SU-DHL-6 (cell line): ENCODE measurements around the gene TMCO4.

Experiments
- H2AFZ ChIP-seq: fragments of 200-600 bp; sonication (generic); 2 replicates; pipeline ENCODE4 v1.6.1; 2014; ENCODE audit warnings: low read depth, mild to moderate bottlenecking, moderate library complexity, mixed read lengths, antibody characterized with exemption, low read length; ENCODE audit not compliant: severe bottlenecking
- H3F3A ChIP-seq: fragments of 200-600 bp; shearing (Covaris generic); 2 replicates; pipeline ENCODE4 v1.6.0; 2016; ENCODE audit warnings: antibody characterized with exemption, mild to moderate bottlenecking; ENCODE audit not compliant: insufficient read depth
- H3K27ac ChIP-seq: fragments of 200-600 bp; sonication (generic); 2 replicates; pipeline ENCODE4 v1.5.1; 2016; ENCODE audit warnings: low read depth, mild to moderate bottlenecking, low read length, moderate library complexity, mixed read lengths
- H3K27me3 ChIP-seq: fragments of 200-600 bp; sonication (generic), shearing (Covaris generic); 2 replicates; pipeline ENCODE4 v1.6.0; 2014; ENCODE audit warnings: mild to moderate bottlenecking, low read length
- H3K36me3 ChIP-seq: fragments of 200-600 bp; sonication (generic); 2 replicates; pipeline ENCODE4 v1.6.1; 2014; ENCODE audit warnings: mild to moderate bottlenecking, low read length, mixed read lengths
- H3K4me2 ChIP-seq: fragments of 300-600, 200-600 bp; shearing (Covaris generic), sonication (generic); 2 replicates; pipeline ENCODE4 v1.6.0; 2014; ENCODE audit warnings: low read length, low read depth, mild to moderate bottlenecking; ENCODE audit not compliant: poor library complexity, severe bottlenecking
- H3K4me3 ChIP-seq: fragments of 200-600 bp; sonication (generic); 2 replicates; pipeline ENCODE4 v1.5.1; 2014; ENCODE audit warnings: antibody characterized with exemption, low read length, mild to moderate bottlenecking, mixed read lengths; ENCODE audit not compliant: insufficient read depth, poor library complexity, severe bottlenecking
- H3K79me2 ChIP-seq: fragments of 200-600 bp; sonication (generic); 2 replicates; pipeline ENCODE4 v1.6.1; 2014; ENCODE audit warnings: mild to moderate bottlenecking, low read length, moderate library complexity; ENCODE audit not compliant: insufficient read depth
- H3K9ac ChIP-seq: fragments of 200-600 bp; sonication (generic); 2 replicates; pipeline ENCODE4 v1.7.0; 2014; ENCODE audit warnings: mild to moderate bottlenecking, low read length
- H3K9me2 ChIP-seq: fragments of 200-600 bp; sonication (generic); replicated peaks from 2 replicates; pipeline ENCODE4 v1.6.1; 2014; ENCODE audit warnings: low read length; ENCODE audit not compliant: insufficient read depth
- H3K9me3 ChIP-seq: fragments of 200-600 bp; sonication (generic); 2 replicates; pipeline ENCODE4 v1.6.1; 2014; ENCODE audit warnings: low read length, mixed read lengths; ENCODE audit not compliant: insufficient read depth
- H4K20me1 ChIP-seq: fragments of 200-600 bp; sonication (generic); 2 replicates; pipeline ENCODE4 v1.6.1; 2014; ENCODE audit warnings: low read depth, mild to moderate bottlenecking, antibody characterized with exemption, low read length, moderate library complexity, mixed read lengths
- EZH2phosphoT487 ChIP-seq: fragments of 200-600 bp; sonication (generic), shearing (Covaris generic); conservative IDR thresholded peaks from 2 replicates; pipeline ENCODE4 v1.6.1; 2018; ENCODE audit warnings: mild to moderate bottlenecking, antibody characterized with exemption, low read length, moderate library complexity, mixed read lengths
- TF ChIP-seq, protein P1 (sequence below): fragments of 200-600 bp; sonication (generic); IDR thresholded peaks from one replicate; pipeline ENCODE4 v1.5.1; 2017; ENCODE audit warnings: antibody characterized with exemption, mild to moderate bottlenecking, low read length, moderate library complexity; ENCODE audit not compliant: insufficient read depth, poor library complexity, severe bottlenecking

TMCO4 gene

DNA sequence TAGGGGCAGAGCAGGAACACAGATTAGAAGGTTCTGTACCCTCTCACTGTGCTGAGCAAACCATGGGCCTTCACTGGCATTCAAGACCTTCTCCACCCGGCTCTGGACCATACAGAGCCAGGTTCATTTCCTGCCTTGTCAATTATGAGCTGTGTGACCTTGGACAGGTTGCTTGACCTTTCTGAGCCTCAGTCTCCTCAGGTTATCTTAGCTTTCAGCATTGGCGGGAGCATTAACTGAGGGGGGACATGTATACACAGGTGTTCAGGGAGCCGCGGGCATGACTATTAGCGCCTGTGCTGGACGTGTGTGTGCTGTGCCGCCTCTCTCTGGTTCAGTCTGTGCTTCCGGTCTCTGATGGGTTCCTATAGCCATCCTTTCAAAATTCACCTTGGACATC lies 102.9 kb downstream of the TMCO4 start:
- no peaks in the 10 kb centered on the region for H3K79me2 ChIP-seq
- no peaks in the 10 kb centered on the region for H3K9me2 ChIP-seq
- no peaks in the 10 kb centered on the region for H3K36me3 ChIP-seq
- no peak overlapping the region for H3K9ac ChIP-seq
- no peaks in the 10 kb centered on the region for H3K9me3 ChIP-seq
- no peaks in the 10 kb centered on the region for H3K27me3 ChIP-seq
- H3F3A ChIP-seq = no peaks in the 10 kb centered on the region
- H3K4me3 ChIP-seq = no peak overlapping the region
- H3K4me2 ChIP-seq = no peak overlapping the region
- H4K20me1 ChIP-seq = no peaks in the 10 kb centered on the region
- no peak overlapping the region for H2AFZ ChIP-seq
- H3K27ac ChIP-seq = no peak overlapping the region
- TF ChIP-seq EZH2phosphoT487 = no peak
- TF ChIP-seq, protein P1, sequence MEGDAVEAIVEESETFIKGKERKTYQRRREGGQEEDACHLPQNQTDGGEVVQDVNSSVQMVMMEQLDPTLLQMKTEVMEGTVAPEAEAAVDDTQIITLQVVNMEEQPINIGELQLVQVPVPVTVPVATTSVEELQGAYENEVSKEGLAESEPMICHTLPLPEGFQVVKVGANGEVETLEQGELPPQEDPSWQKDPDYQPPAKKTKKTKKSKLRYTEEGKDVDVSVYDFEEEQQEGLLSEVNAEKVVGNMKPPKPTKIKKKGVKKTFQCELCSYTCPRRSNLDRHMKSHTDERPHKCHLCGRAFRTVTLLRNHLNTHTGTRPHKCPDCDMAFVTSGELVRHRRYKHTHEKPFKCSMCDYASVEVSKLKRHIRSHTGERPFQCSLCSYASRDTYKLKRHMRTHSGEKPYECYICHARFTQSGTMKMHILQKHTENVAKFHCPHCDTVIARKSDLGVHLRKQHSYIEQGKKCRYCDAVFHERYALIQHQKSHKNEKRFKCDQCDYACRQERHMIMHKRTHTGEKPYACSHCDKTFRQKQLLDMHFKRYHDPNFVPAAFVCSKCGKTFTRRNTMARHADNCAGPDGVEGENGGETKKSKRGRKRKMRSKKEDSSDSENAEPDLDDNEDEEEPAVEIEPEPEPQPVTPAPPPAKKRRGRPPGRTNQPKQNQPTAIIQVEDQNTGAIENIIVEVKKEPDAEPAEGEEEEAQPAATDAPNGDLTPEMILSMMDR = no peak

DNA sequence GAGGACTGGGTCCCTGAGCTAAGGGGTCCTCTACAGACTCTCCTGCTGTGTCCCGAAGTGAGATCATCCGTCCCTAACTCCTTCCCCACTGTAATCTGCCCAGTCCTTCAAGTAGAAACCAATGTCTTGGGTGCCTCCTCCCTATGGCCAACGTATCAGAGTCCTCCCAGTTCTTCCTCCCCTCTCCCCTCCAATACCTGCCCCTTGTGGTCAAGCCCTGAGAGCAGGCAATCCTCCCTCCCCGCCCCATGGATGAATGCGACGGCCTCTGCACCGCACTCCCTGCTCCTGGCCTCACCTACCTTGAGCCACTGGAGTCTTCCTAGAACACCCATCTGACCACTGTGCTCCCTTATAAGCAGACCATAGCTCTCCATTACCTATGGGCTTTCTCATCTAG lies 103.9 kb downstream of the TMCO4 start:
- Histone ChIP-seq H3K4me2 (no peak overlapping the region), H3K27ac (no peak overlapping the region), H3K79me2 (no peaks in the 10 kb centered on the region), H3K27me3 (no peaks in the 10 kb centered on the region), H4K20me1 (no peaks in the 10 kb centered on the region), H3F3A (no peaks in the 10 kb centered on the region), H3K4me3 (no peak overlapping the region), H3K9ac (no peak overlapping the region), H3K9me2 (no peaks in the 10 kb centered on the region), H3K9me3 (no peaks in the 10 kb centered on the region; the same call in 1 of the 2 replicates), H2AFZ (no peak overlapping the region), H3K36me3 (no peaks in the 10 kb centered on the region)
- TF ChIP-seq, protein P1 = no peak
- no peak for TF ChIP-seq EZH2phosphoT487

DNA sequence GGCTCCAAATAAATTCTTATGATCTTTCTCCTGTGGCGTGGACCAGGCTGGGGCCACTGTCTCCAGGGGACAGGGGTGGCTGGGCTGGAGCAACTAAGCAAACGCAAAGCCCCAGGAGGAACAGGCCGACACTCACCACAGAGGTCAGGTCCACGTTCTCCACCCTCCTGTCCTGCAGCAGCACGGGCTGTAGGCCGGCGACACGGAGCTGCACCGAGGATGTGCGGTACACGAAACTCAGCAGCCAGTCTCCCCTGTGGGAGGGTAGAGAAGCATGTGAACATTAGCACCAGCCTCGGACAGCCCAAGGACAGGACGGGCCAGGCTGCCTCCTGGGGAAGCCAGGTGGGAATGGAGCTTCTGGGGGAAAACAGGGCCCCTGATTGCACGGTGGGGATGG lies 105.4 kb downstream of the TMCO4 start:
- Histone ChIP-seq H3K9me2 (no peaks in the 10 kb centered on the region), H2AFZ (no peak overlapping the region), H3K27me3 (no peaks in the 10 kb centered on the region), H3K4me3 (no peak overlapping the region), H3K36me3 (no peaks in the 10 kb centered on the region), H3K4me2 (no peak overlapping the region), H3K9me3 (peaks cover 14% of the 10 kb centered on the region; the same call in 1 of the 2 replicates), H3F3A (no peaks in the 10 kb centered on the region), H4K20me1 (no peaks in the 10 kb centered on the region), H3K9ac (no peak overlapping the region), H3K27ac (no peak overlapping the region), H3K79me2 (no peaks in the 10 kb centered on the region)
- TF ChIP-seq, protein P1 = no peak
- no peak for TF ChIP-seq EZH2phosphoT487
